Osteocyte (in vitro differentiated cells): Measurements from ENCODE around the gene SIGLEC7. TPM values are rescaled to one million over a fixed set of nuclear protein-coding genes. Genes with fewer than 3 reads are reported as not detected.

ENCODE experiments used
- DNase-seq: peaks from one replicate; pipeline ENCODE4 v3.0.0; 2021; ENCODE audit warnings: mixed read lengths; ENCODE audit not compliant: unreplicated experiment; ENCODE audit errors: extremely low spot score
- H3K27ac Mint-ChIP-seq: one replicate; pipeline ENCODE4 v1.8.0; 2021; ENCODE audit warnings: mild to moderate bottlenecking, mixed read lengths; ENCODE audit not compliant: unreplicated experiment
- H3K27me3 Mint-ChIP-seq: one replicate; pipeline ENCODE4 v1.8.0; 2021; ENCODE audit warnings: mixed read lengths; ENCODE audit not compliant: unreplicated experiment
- H3K36me3 Mint-ChIP-seq: one replicate; pipeline ENCODE4 v1.8.0; 2021; ENCODE audit warnings: mixed read lengths; ENCODE audit not compliant: unreplicated experiment
- H3K4me1 Mint-ChIP-seq: one replicate; pipeline ENCODE4 v1.8.0; 2021; ENCODE audit warnings: mixed read lengths; ENCODE audit not compliant: unreplicated experiment
- H3K4me3 Mint-ChIP-seq: one replicate; pipeline ENCODE4 v1.8.0; 2021; ENCODE audit warnings: mild to moderate bottlenecking, moderate library complexity, mixed read lengths; ENCODE audit not compliant: unreplicated experiment
- H3K9me3 Mint-ChIP-seq: one replicate; pipeline ENCODE4 v1.8.0; 2021; ENCODE audit warnings: mixed read lengths; ENCODE audit not compliant: unreplicated experiment
- total RNA-seq: library from RNA; stranded (reverse); gene quantifications from 2 replicates; pipeline ENCODE4 v1.2.1, GENCODE V29; 2021
- TF ChIP-seq, protein P1 (sequence below): fragments of 200-600 bp; sonication (generic); IDR thresholded peaks from 2 replicates; pipeline ENCODE4 v1.5.0; 2021; ENCODE audit warnings: antibody characterized with exemption, mild to moderate bottlenecking, moderate library complexity

Gene SIGLEC7
- total RNA-seq, 1 donor from 2014 or later, result not detected

DNA sequence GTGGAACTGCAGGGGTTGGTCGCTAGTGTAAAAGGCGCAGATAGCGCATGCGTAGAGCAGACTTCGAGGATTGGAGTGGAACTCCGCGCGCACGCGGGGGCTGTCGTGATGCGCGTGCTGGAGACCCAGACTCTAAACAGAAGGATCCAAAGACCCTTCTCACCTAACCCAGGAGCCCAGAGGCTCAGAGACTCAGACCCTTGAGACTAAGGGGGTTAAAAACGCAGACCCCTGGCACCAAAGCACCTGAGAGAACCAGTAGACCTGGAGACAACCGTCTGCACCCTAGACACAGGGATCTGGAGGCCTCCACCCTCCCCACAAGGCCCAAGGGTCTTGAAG is 33.3 kb upstream of the SIGLEC7 start:
- TF ChIP-seq, protein P1, sequence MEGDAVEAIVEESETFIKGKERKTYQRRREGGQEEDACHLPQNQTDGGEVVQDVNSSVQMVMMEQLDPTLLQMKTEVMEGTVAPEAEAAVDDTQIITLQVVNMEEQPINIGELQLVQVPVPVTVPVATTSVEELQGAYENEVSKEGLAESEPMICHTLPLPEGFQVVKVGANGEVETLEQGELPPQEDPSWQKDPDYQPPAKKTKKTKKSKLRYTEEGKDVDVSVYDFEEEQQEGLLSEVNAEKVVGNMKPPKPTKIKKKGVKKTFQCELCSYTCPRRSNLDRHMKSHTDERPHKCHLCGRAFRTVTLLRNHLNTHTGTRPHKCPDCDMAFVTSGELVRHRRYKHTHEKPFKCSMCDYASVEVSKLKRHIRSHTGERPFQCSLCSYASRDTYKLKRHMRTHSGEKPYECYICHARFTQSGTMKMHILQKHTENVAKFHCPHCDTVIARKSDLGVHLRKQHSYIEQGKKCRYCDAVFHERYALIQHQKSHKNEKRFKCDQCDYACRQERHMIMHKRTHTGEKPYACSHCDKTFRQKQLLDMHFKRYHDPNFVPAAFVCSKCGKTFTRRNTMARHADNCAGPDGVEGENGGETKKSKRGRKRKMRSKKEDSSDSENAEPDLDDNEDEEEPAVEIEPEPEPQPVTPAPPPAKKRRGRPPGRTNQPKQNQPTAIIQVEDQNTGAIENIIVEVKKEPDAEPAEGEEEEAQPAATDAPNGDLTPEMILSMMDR, result no peak
- Mint-ChIP-seq H3K27me3 (no peaks in the 10 kb centered on the region), H3K4me3 (peak overlapping the region; percentile 97), H3K27ac (peak overlapping the region; percentile 91), H3K9me3 (no peaks in the 10 kb centered on the region), H3K4me1 (peaks cover 18% of the 10 kb centered on the region), H3K36me3 (no peaks in the 10 kb centered on the region)
- DNase-seq, result no peak

DNA sequence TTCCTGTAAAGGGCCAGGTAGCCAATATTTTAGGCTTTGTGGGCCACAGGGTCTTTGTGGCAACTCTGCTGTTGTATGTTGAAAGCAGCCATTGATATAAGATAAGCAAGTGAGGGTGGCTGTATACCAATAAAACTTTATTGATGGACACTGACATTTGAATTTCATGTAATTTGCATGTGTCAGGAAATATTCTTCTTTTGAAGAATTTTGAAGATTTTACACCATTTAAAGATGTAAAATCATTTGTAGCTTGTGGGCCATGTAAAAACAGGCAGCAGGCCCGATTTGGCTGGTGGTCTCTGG is 31.5 kb upstream of the SIGLEC7 start:
- peaks cover 18% of the 10 kb centered on the region for H3K4me1 Mint-ChIP-seq
- no peak overlapping the region for H3K4me3 Mint-ChIP-seq
- H3K27ac Mint-ChIP-seq, result no peak overlapping the region
- no peaks in the 10 kb centered on the region for H3K9me3 Mint-ChIP-seq
- H3K27me3 Mint-ChIP-seq, result no peaks in the 10 kb centered on the region
- H3K36me3 Mint-ChIP-seq, result no peaks in the 10 kb centered on the region
- TF ChIP-seq, protein P1, result no peak
- no peak for DNase-seq

DNA sequence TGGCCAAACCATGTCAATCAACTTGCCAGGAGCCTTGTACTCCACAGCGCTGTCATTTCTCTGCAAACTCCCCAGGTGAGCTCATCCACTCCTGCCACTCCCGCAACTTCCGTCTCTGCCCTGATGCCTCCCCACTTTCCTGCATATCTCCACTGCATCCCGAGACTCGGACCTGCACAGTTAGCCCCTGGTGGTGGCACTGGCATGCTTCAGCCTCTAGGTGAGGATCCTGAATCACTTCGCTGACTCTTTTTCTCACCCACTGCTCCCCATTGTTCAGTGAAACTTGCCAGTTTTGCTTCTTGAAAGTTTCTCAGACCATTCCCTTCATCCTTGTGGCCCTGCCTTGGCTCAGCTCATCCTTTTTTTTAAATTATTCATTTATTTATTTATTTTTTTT is 30.5 kb upstream of the SIGLEC7 start:
- Mint-ChIP-seq H3K4me3 (no peak overlapping the region), H3K27me3 (no peaks in the 10 kb centered on the region), H3K9me3 (no peaks in the 10 kb centered on the region), H3K4me1 (peaks cover 16% of the 10 kb centered on the region), H3K36me3 (no peaks in the 10 kb centered on the region), H3K27ac (no peak overlapping the region)
- TF ChIP-seq, protein P1, result peak; percentile 13
- no peak for DNase-seq

DNA sequence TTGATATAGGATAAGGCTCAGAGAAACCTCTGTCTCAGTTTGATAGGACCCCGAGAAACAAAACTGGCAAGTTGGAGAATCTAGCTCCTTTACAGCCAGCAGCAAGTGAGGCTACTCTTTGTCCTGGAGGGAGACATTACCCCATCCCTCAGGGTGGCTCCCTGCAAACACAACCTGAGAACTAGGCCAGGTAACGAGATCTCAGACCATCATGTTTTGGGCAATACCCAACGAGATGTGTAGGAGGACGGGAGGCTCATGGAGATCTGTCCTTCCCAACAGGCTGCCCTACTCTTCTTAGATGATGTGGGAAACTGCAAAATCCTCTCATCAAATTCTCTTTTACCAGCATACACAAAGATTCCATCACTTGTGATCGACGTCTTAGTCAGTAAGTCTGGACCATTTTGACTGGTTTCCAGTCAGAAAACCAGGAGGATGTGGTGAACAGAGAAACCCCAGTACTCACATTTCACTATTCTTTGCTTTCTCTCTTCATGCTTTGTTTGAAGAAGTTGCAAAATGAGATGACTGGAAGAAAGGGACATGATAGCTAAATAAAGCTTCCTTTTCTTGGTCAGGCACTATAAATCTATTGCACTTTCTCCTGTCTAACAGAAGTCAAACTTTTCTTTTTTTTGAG is 27.9 kb upstream of the SIGLEC7 start:
- H3K36me3 Mint-ChIP-seq, result no peaks in the 10 kb centered on the region
- H3K9me3 Mint-ChIP-seq, result no peaks in the 10 kb centered on the region
- H3K4me3 Mint-ChIP-seq, result no peak overlapping the region
- no peak for DNase-seq
- TF ChIP-seq, protein P1, result no peak
- H3K27me3 Mint-ChIP-seq, result no peaks in the 10 kb centered on the region
- no peak overlapping the region for H3K27ac Mint-ChIP-seq
- no peaks in the 10 kb centered on the region for H3K4me1 Mint-ChIP-seq

DNA sequence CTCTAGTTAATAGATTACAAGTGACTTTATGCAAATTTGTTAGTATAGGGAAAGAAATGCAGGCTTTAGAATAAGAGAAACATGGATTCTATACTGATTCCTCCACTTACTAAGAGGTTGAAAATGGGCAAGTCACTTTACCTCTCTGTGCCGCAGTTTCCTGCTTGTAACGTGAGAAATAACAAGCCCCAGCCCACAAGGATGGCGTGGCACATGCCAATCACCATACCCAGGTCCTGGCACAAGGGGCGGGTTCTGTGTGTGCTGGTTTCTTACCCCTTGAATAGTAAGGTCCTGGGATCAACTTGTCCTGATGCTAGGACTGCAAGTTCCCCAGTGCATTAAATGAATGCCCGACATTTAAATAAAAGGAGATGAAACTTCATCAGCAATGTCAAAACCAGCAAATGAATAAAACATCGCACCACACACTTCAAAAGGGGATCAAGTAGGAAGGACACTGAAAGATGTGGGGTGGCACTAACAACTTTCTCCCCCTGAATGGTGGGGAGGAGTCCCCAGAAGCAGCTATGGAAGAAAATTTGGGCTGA is 25.3 kb upstream of the SIGLEC7 start:
- Mint-ChIP-seq H3K4me1 (no peaks in the 10 kb centered on the region), H3K9me3 (no peaks in the 10 kb centered on the region), H3K27me3 (no peaks in the 10 kb centered on the region), H3K4me3 (no peak overlapping the region), H3K27ac (no peak overlapping the region), H3K36me3 (no peaks in the 10 kb centered on the region)
- DNase-seq, result no peak
- TF ChIP-seq, protein P1, result no peak
